OCI-LY1 (cell line): ENCODE data around the gene AFP.

Source experiments
- H2AFZ ChIP-seq: fragments of 200-600 bp; sonication (generic), shearing (Covaris generic); 2 replicates; pipeline ENCODE4 v1.6.0; 2014; ENCODE audit warnings: antibody characterized with exemption, mild to moderate bottlenecking, low read length
- H3F3A ChIP-seq: fragments of 200-600 bp; sonication (generic), shearing (Covaris generic); 2 replicates; pipeline ENCODE4 v1.6.0; 2014; ENCODE audit warnings: mild to moderate bottlenecking, antibody characterized with exemption, low read length, moderate library complexity; ENCODE audit not compliant: insufficient read depth
- H3K27ac ChIP-seq: fragments of 200-600 bp; sonication (generic); 2 replicates; pipeline ENCODE4 v1.5.1; 2014; ENCODE audit warnings: low read length, mixed run types, mild to moderate bottlenecking, low read depth; ENCODE audit not compliant: poor library complexity, severe bottlenecking
- H3K27me3 ChIP-seq: fragments of 200-600 bp; sonication (generic); 2 replicates; pipeline ENCODE4 v1.6.0; 2014; ENCODE audit warnings: antibody characterized with exemption, mild to moderate bottlenecking, low read length, moderate library complexity; ENCODE audit not compliant: insufficient read depth
- H3K36me3 ChIP-seq: fragments of 200-600 bp; sonication (generic); 2 replicates; pipeline ENCODE4 v1.6.1; 2014; ENCODE audit warnings: mild to moderate bottlenecking, antibody characterized with exemption, low read length, moderate library complexity, mixed read lengths; ENCODE audit not compliant: insufficient read depth
- H3K4me1 ChIP-seq: fragments of 200-600 bp; sonication (generic); 2 replicates; pipeline ENCODE4 v1.5.1; 2014; ENCODE audit warnings: mild to moderate bottlenecking, low read length, moderate library complexity; ENCODE audit not compliant: insufficient read depth, severe bottlenecking
- H3K4me2 ChIP-seq: fragments of 200-600 bp; sonication (generic), shearing (Covaris generic); 2 replicates; pipeline ENCODE4 v1.6.1; 2014; ENCODE audit warnings: low read length
- H3K4me3 ChIP-seq: fragments of 200-600 bp; sonication (generic); 2 replicates; pipeline ENCODE4 v1.5.1; 2014; ENCODE audit warnings: low read length, low read depth, mild to moderate bottlenecking, mixed read lengths; ENCODE audit not compliant: poor library complexity, severe bottlenecking
- H3K79me2 ChIP-seq: fragments of 200-600 bp; shearing (Covaris generic); 2 replicates; pipeline ENCODE4 v1.6.1; 2016; ENCODE audit warnings: mixed run types, low read length, mixed read lengths; ENCODE audit not compliant: insufficient read depth
- H3K9ac ChIP-seq: fragments of 200-600 bp; sonication (generic), shearing (Covaris generic); 2 replicates; pipeline ENCODE4 v1.6.1; 2014; ENCODE audit warnings: mild to moderate bottlenecking, low read length, mixed read lengths
- H3K9me2 ChIP-seq: fragments of 200-600 bp; sonication (generic), shearing (Covaris generic); 2 replicates; pipeline ENCODE4 v1.6.1; 2014; ENCODE audit warnings: low read depth, mild to moderate bottlenecking, low read length, mixed read lengths
- H3K9me3 ChIP-seq: fragments of 200-600 bp; shearing (Covaris generic); 2 replicates; pipeline ENCODE4 v1.6.1; 2014; ENCODE audit warnings: low read length, mixed read lengths
- H4K20me1 ChIP-seq: fragments of 200-600 bp; sonication (generic), shearing (Covaris generic); 2 replicates; pipeline ENCODE4 v1.6.0; 2016; ENCODE audit warnings: mild to moderate bottlenecking, low read length; ENCODE audit not compliant: insufficient read depth
- CTCF ChIP-seq: fragments of 200-600 bp; sonication (generic), shearing (Covaris generic); IDR thresholded peaks from 2 replicates; pipeline ENCODE4 v1.5.1; 2017; ENCODE audit warnings: mild to moderate bottlenecking, antibody characterized with exemption, low read length, moderate library complexity, mixed read lengths
- EZH2 ChIP-seq: fragments of 200-600 bp; sonication (generic), shearing (Covaris generic); IDR thresholded peaks from 2 replicates; pipeline ENCODE4 v1.8.0; 2017; ENCODE audit warnings: borderline replicate concordance, mixed run types, mild to moderate bottlenecking, antibody characterized with exemption, low read length, moderate library complexity, mixed read lengths

AFP gene

GRCh38 chr4:73391774-73392173 lies 44.2 kb upstream of the AFP start:
- no peaks in the 10 kb centered on the region for H3K27me3 ChIP-seq
- H3F3A ChIP-seq: no peaks in the 10 kb centered on the region
- H3K9me3 ChIP-seq: no peaks in the 10 kb centered on the region
- no peaks in the 10 kb centered on the region for H3K9me2 ChIP-seq
- no peaks in the 10 kb centered on the region for H3K36me3 ChIP-seq
- no peak overlapping the region for H3K4me2 ChIP-seq
- H3K27ac ChIP-seq: no peak overlapping the region
- H4K20me1 ChIP-seq: no peaks in the 10 kb centered on the region
- TF ChIP-seq EZH2 (no peak), CTCF (no peak)
- H3K4me1 ChIP-seq: no peaks in the 10 kb centered on the region
- H2AFZ ChIP-seq: no peak overlapping the region
- H3K4me3 ChIP-seq: no peak overlapping the region
- H3K79me2 ChIP-seq: no peaks in the 10 kb centered on the region
- no peak overlapping the region for H3K9ac ChIP-seq

GRCh38 chr4:73392936-73393335 lies 43.1 kb upstream of the AFP start:
- TF ChIP-seq CTCF (no peak), EZH2 (no peak)
- Histone ChIP-seq H3K36me3 (no peaks in the 10 kb centered on the region), H2AFZ (no peak overlapping the region), H3K4me3 (no peak overlapping the region), H3K9me3 (no peaks in the 10 kb centered on the region), H3K9me2 (no peaks in the 10 kb centered on the region), H3K4me2 (no peak overlapping the region), H3K4me1 (no peaks in the 10 kb centered on the region), H4K20me1 (no peaks in the 10 kb centered on the region), H3K79me2 (no peaks in the 10 kb centered on the region), H3F3A (no peaks in the 10 kb centered on the region), H3K27me3 (no peaks in the 10 kb centered on the region), H3K27ac (no peak overlapping the region), H3K9ac (no peak overlapping the region)

- Histone ChIP-seq H3K27ac (no peak overlapping the region), H3K9me3 (no peaks in the 10 kb centered on the region), H3K4me3 (no peak overlapping the region), H3K27me3 (no peaks in the 10 kb centered on the region), H3F3A (no peaks in the 10 kb centered on the region), H3K36me3 (no peaks in the 10 kb centered on the region), H3K4me1 (no peaks in the 10 kb centered on the region), H3K4me2 (no peak overlapping the region), H3K79me2 (no peaks in the 10 kb centered on the region), H4K20me1 (no peaks in the 10 kb centered on the region), H3K9me2 (no peaks in the 10 kb centered on the region), H2AFZ (no peak overlapping the region), H3K9ac (no peak overlapping the region)
- TF ChIP-seq CTCF (no peak), EZH2 (no peak)
These were observed 39.7 kb upstream of the AFP start for GRCh38 chr4:73396304-73396703.
